Astrocyte (in vitro differentiated cells and primary cell): ENCODE results near the gene DUSP2. TPM values are rescaled to one million over a fixed set of nuclear protein-coding genes. Genes with fewer than 3 reads are reported as not detected.

Experiments used
- DNase-seq: peaks from one replicate; pipeline ENCODE4 v3.0.0-alpha.2; 2010; ENCODE audit warnings: low read depth
- FAIRE-seq: peaks from 2 replicates; lab custom pipeline; 2011; peaks lifted over from hg19 to GRCh38; lab: Jason Lieb, UNC
- H2AFZ ChIP-seq: 2 replicates; pipeline ENCODE4 v1.6.0; 2012; ENCODE audit warnings: low read depth, low read length, inconsistent platforms
- H3K27ac ChIP-seq: 2 replicates; pipeline ENCODE4 v1.5.1; 2011; ENCODE audit warnings: low read depth, low read length, inconsistent platforms
- H3K27me3 ChIP-seq: 2 replicates; pipeline ENCODE4 v1.6.0; 2011; ENCODE audit warnings: low read length, inconsistent platforms; ENCODE audit not compliant: insufficient read depth
- H3K36me3 ChIP-seq: 2 replicates; pipeline ENCODE4 v1.5.1; 2011; ENCODE audit warnings: low read length, inconsistent platforms; ENCODE audit not compliant: insufficient read depth
- H3K4me1 ChIP-seq: 2 replicates; pipeline ENCODE4 v1.5.1; 2011; ENCODE audit warnings: low read length, inconsistent platforms; ENCODE audit not compliant: insufficient read depth
- H3K4me2 ChIP-seq: 2 replicates; pipeline ENCODE4 v1.6.0; 2012; ENCODE audit warnings: low read length, inconsistent platforms
- H3K4me3 ChIP-seq: 2 replicates; pipeline ENCODE4 v1.5.1; 2011; ENCODE audit warnings: low read depth, mild to moderate bottlenecking, low read length, inconsistent platforms; ENCODE audit not compliant: insufficient read depth
- H3K79me2 ChIP-seq: 2 replicates; pipeline ENCODE4 v1.6.0; 2012; ENCODE audit warnings: mild to moderate bottlenecking, low read length, inconsistent platforms; ENCODE audit not compliant: insufficient read depth
- H3K9ac ChIP-seq: 2 replicates; pipeline ENCODE4 v1.6.0; 2012; ENCODE audit warnings: mild to moderate bottlenecking, low read length, inconsistent platforms
- H3K9me3 ChIP-seq: 2 replicates; pipeline ENCODE4 v1.5.1; 2012; ENCODE audit warnings: low read depth, mild to moderate bottlenecking, low read length, inconsistent platforms; ENCODE audit not compliant: insufficient read depth
- H4K20me1 ChIP-seq: 2 replicates; pipeline ENCODE4 v1.6.0; 2012; ENCODE audit warnings: low read length, inconsistent platforms; ENCODE audit not compliant: insufficient read depth
- H3K27ac Mint-ChIP-seq: one replicate; pipeline ENCODE4 v1.8.0; 2021; ENCODE audit warnings: mild to moderate bottlenecking, mixed read lengths; ENCODE audit not compliant: unreplicated experiment
- H3K27me3 Mint-ChIP-seq: one replicate; pipeline ENCODE4 v1.8.0; 2021; ENCODE audit warnings: low read depth, mixed read lengths; ENCODE audit not compliant: unreplicated experiment
- H3K36me3 Mint-ChIP-seq: one replicate; pipeline ENCODE4 v1.8.0; 2021; ENCODE audit warnings: low read depth, mixed read lengths; ENCODE audit not compliant: unreplicated experiment
- H3K4me1 Mint-ChIP-seq: one replicate; pipeline ENCODE4 v1.8.0; 2021; ENCODE audit warnings: low read depth, mixed read lengths; ENCODE audit not compliant: unreplicated experiment
- H3K4me3 Mint-ChIP-seq: one replicate; pipeline ENCODE4 v1.8.0; 2021; ENCODE audit warnings: mild to moderate bottlenecking, moderate library complexity, mixed read lengths; ENCODE audit not compliant: unreplicated experiment
- H3K9me3 Mint-ChIP-seq: one replicate; pipeline ENCODE4 v1.8.0; 2021; ENCODE audit warnings: mild to moderate bottlenecking, mixed read lengths; ENCODE audit not compliant: unreplicated experiment
- CTCF ChIP-seq: IDR thresholded peaks from 2 replicates; pipeline ENCODE4 v1.5.1; 2011; ENCODE audit warnings: low read depth, mild to moderate bottlenecking, inconsistent platforms, low read length, moderate library complexity; ENCODE audit not compliant: insufficient read depth
- EZH2 ChIP-seq: IDR thresholded peaks from 2 replicates; pipeline ENCODE4 v1.6.1; 2012; ENCODE audit warnings: mild to moderate bottlenecking, low read length, inconsistent platforms; ENCODE audit not compliant: insufficient read depth
- total RNA-seq: library from RNA; stranded (reverse); gene quantifications from 2 replicates; pipeline ENCODE4 v1.2.1, GENCODE V29; 2021

DUSP2 gene
- total RNA-seq, 1 donor from 2014 or later = 0.95 TPM

GRCh38 chr2:96102596-96103186, 42.5 kb downstream of the DUSP2 start:
- H2AFZ ChIP-seq = no peak overlapping the region
- H3K27me3 Mint-ChIP-seq = peaks cover 16% of the 10 kb centered on the region
- no peaks in the 10 kb centered on the region for H3K4me1 Mint-ChIP-seq
- H4K20me1 ChIP-seq = no peaks in the 10 kb centered on the region
- peaks cover 13% of the 10 kb centered on the region for H3K9me3 ChIP-seq
- TF ChIP-seq EZH2 (no peak), CTCF (no peak)
- H3K36me3 ChIP-seq = no peaks in the 10 kb centered on the region
- no peaks in the 10 kb centered on the region for H3K79me2 ChIP-seq
- no peak overlapping the region for H3K4me2 ChIP-seq
- no peak for FAIRE-seq
- peaks cover 3% of the 10 kb centered on the region for H3K27me3 ChIP-seq
- no peak for DNase-seq
- H3K4me1 ChIP-seq = peaks cover 3% of the 10 kb centered on the region
- no peak overlapping the region for H3K9ac ChIP-seq
- H3K9me3 Mint-ChIP-seq = peaks cover 10% of the 10 kb centered on the region
- H3K36me3 Mint-ChIP-seq = peaks cover 2% of the 10 kb centered on the region
- no peak overlapping the region for H3K27ac ChIP-seq
- no peak overlapping the region for H3K4me3 Mint-ChIP-seq
- H3K27ac Mint-ChIP-seq = no peak overlapping the region
- no peak overlapping the region for H3K4me3 ChIP-seq

DNA sequence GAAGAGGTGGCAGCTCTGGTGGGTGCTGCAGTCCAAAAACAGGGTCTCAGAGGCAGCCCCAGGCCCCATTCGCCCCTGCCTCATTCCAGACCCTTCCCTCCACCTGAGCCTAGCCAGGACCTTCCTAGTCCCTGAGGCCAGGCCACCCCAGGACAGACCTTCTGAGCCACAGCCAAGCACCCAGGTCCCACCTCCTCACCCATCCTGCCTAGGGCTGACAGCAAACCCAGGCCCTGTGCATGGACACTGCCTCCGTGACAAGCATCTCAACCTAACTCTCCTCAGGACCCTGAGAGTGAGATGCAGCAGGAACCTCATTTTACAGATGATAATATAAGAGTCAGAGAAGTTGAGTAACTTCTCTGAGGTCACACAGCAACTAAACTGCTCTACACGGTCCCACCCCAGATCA, 44.3 kb downstream of the DUSP2 start:
- Histone ChIP-seq H3K27ac (no peak overlapping the region), H3K9me3 (peaks cover 12% of the 10 kb centered on the region), H3K4me1 (peaks cover 3% of the 10 kb centered on the region), H3K9ac (no peak overlapping the region), H3K4me3 (no peak overlapping the region), H3K79me2 (no peaks in the 10 kb centered on the region), H2AFZ (no peak overlapping the region), H3K36me3 (no peaks in the 10 kb centered on the region), H4K20me1 (no peaks in the 10 kb centered on the region), H3K4me2 (no peak overlapping the region), H3K27me3 (peaks cover 3% of the 10 kb centered on the region)
- Mint-ChIP-seq H3K27ac (no peak overlapping the region), H3K9me3 (peaks cover 10% of the 10 kb centered on the region), H3K27me3 (peaks cover 14% of the 10 kb centered on the region), H3K36me3 (peaks cover 2% of the 10 kb centered on the region), H3K4me3 (no peak overlapping the region), H3K4me1 (no peaks in the 10 kb centered on the region)
- TF ChIP-seq CTCF (no peak), EZH2 (no peak)
- FAIRE-seq (no peak), DNase-seq (no peak)
